ENCODE measurements around the gene NRIP1. TPM values are rescaled to one million over a fixed set of nuclear protein-coding genes. Genes with fewer than 3 reads are reported as not detected.

NRIP1 gene
- total and polyA plus RNA-seq, 11 donors = 2.9 to 32.0 (median 17.6) TPM

- Histone ChIP-seq H3K27me3 (no peaks in the 10 kb centered on the region), H3K9me3 (no peaks in the 10 kb centered on the region), H3K36me3 (no peaks in the 10 kb centered on the region), H3K27ac (no peak overlapping the region), H3K4me1 (peaks cover 0 to 55% (median 29%) of the 10 kb centered on the region in 12 donors), H3K4me3 (no peak overlapping the region)
- intact Hi-C loops (cut with DNase I) = loop anchor here in 2 of 10 donors (5.0 to 10.0 kb wide), 2 partner anchors 55 to 57 kb away; no protein-coding TSS in a partner anchor
- no peak for DNase-seq
- 73 to 78% (median 76%) methylated on average over 15 of the region's 15 CpGs for WGBS, 4 donors
- no peak for TF ChIP-seq POLR2A (IDR thresholded peaks at IDR 0.05)
- TF ChIP-seq CTCF (IDR thresholded peaks at IDR 0.05) = no peak
- ATAC-seq = no peak
These were observed 62.8 kb downstream of the NRIP1 start for GRCh38 chr21:15001857-15002606.

- H3K27ac ChIP-seq = no peak overlapping the region
- ATAC-seq (no peak), DNase-seq (no peak)
- TF ChIP-seq CTCF (IDR thresholded peaks at IDR 0.05) (no peak), POLR2A (IDR thresholded peaks at IDR 0.05) (no peak)
- H3K9me3 ChIP-seq = no peaks in the 10 kb centered on the region
- no peaks in the 10 kb centered on the region for H3K27me3 ChIP-seq
- intact Hi-C loops (cut with DNase I) = loop anchor here in 2 of 10 donors (5.0 to 10.0 kb wide), 2 partner anchors 56 kb away; no protein-coding TSS in a partner anchor
- no peaks in the 10 kb centered on the region for H3K36me3 ChIP-seq
- peaks cover 0 to 49% (median 21%) of the 10 kb centered on the region in 12 donors for H3K4me1 ChIP-seq
- no peak overlapping the region for H3K4me3 ChIP-seq
- WGBS, 4 donors = 43 to 58% (median 51%) methylated on average over 2 of the region's 2 CpGs
These were observed 63.7 kb downstream of the NRIP1 start for GRCh38 chr21:15001113-15001512.

- intact Hi-C loops (cut with DNase I) = loop anchor here in 2 of 10 donors (5.0 to 10.0 kb wide), 2 partner anchors 55 to 57 kb away; no protein-coding TSS in a partner anchor
- WGBS, 4 donors = 65 to 91% (median 86%) methylated on average over 1 of the region's 1 CpG
- no peak overlapping the region for H3K27ac ChIP-seq
- H3K4me3 ChIP-seq = no peak overlapping the region
- no peak for ATAC-seq
- no peaks in the 10 kb centered on the region for H3K27me3 ChIP-seq
- no peak for DNase-seq
- H3K36me3 ChIP-seq = no peaks in the 10 kb centered on the region
- TF ChIP-seq POLR2A (IDR thresholded peaks at IDR 0.05) (no peak), CTCF (IDR thresholded peaks at IDR 0.05) (no peak)
- peaks cover 0 to 50% (median 18%) of the 10 kb centered on the region in 12 donors for H3K4me1 ChIP-seq
- no peaks in the 10 kb centered on the region for H3K9me3 ChIP-seq
These were observed 64.7 kb downstream of the NRIP1 start for GRCh38 chr21:15000081-15000480.

- no peak for ATAC-seq
- no peaks in the 10 kb centered on the region for H3K9me3 ChIP-seq
- no peak for DNase-seq
- no peaks in the 10 kb centered on the region for H3K27me3 ChIP-seq
- TF ChIP-seq POLR2A (IDR thresholded peaks at IDR 0.05) (no peak), CTCF (IDR thresholded peaks at IDR 0.05) (no peak)
- WGBS, 4 donors = 86 to 98% (median 96%) methylated on average over 4 of the region's 4 CpGs
- H3K27ac ChIP-seq = no peak overlapping the region
- no peaks in the 10 kb centered on the region for H3K36me3 ChIP-seq
- intact Hi-C loops (cut with DNase I) = no loop called here
- peaks cover 0 to 41% (median 14%) of the 10 kb centered on the region in 12 donors for H3K4me1 ChIP-seq
- H3K4me3 ChIP-seq = no peak overlapping the region
These were observed 66.0 kb downstream of the NRIP1 start for GRCh38 chr21:14998784-14999183.
